Measurements from ENCODE around the gene PCDHGA10.
A peak's percentile ranks its signal among the peaks of the same experiment; 100 is the strongest.

DNA sequence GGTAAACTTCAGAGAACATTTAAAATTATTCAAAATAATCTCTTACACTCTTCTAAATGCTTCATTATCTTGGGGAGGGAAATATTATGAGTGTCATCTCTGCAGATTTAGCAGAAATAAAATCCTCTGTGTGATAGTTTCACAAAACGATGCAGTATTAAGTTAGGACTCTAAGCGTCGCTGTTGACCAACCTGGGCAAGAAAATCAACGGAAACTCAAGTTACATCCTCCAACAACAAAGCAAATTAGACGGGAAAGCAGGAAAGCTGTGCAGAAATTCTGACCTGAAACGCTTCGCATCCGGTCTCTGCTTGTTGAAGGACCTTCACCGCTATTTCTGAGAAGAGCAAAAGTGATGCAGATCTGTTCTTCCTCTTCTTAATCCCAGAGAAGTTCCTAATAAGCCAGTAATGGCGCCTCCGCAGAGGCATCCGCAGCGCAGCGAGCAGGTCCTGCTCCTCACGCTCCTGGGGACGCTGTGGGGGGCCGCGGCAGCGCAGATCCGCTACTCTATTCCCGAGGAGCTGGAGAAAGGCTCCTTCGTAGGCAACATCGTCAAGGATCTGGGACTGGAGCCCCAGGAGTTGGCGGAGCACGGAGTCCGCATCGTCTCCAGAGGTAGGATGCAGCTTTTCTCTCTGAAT, 39.0 kb upstream of the PCDHGA10 start, which contains the start of gene PCDHGA6:
- TF ChIP-seq, protein P1, sequence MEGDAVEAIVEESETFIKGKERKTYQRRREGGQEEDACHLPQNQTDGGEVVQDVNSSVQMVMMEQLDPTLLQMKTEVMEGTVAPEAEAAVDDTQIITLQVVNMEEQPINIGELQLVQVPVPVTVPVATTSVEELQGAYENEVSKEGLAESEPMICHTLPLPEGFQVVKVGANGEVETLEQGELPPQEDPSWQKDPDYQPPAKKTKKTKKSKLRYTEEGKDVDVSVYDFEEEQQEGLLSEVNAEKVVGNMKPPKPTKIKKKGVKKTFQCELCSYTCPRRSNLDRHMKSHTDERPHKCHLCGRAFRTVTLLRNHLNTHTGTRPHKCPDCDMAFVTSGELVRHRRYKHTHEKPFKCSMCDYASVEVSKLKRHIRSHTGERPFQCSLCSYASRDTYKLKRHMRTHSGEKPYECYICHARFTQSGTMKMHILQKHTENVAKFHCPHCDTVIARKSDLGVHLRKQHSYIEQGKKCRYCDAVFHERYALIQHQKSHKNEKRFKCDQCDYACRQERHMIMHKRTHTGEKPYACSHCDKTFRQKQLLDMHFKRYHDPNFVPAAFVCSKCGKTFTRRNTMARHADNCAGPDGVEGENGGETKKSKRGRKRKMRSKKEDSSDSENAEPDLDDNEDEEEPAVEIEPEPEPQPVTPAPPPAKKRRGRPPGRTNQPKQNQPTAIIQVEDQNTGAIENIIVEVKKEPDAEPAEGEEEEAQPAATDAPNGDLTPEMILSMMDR (IDR thresholded peaks at IDR 0.05) = peak; percentile 17 to 27 (median 24)
- TF ChIP-seq EP300 (IDR thresholded peaks at IDR 0.05) = no peak
- TF ChIP-seq POLR2A (IDR thresholded peaks at IDR 0.05; ENCODE audit: low read depth) = no peak

Measured in esophagus muscularis mucosa (tissue), 4 donors.